ENCODE data around the gene ACLY. TPM values are rescaled to one million over a fixed set of nuclear protein-coding genes. Genes with fewer than 3 reads are reported as not detected.
A peak's percentile ranks its signal among the peaks of the same experiment; 100 is the strongest.
"Not testable (repeated sequence)": the region's sequence is repeated elsewhere in the genome, so short reads cannot be mapped to it uniquely, and the experiment has no call there.

ACLY gene
- total and polyA plus RNA-seq, 2 experiments from 2014 or later, result 89.2 to 96.3 TPM

GRCh38 chr17:41937970-41938954 lies 19.5 kb upstream of the ACLY start:
- DNase-seq (ENCODE audit: low read depth in 1 of 2, low spot score in 1 of 2), result no peak
- H3K27ac ChIP-seq, result no peak overlapping the region
- no peak for TF ChIP-seq CTCF (IDR thresholded peaks at IDR 0.05; ENCODE audit: low read depth, low read length)
- H3K9me3 ChIP-seq (ENCODE audit: low read depth), result no peaks in the 10 kb centered on the region
- H3K36me3 ChIP-seq, result peaks cover 2% of the 10 kb centered on the region
- peaks cover 8% of the 10 kb centered on the region for H3K4me1 ChIP-seq (ENCODE audit: low read depth)
- no peak overlapping the region for H3K4me3 ChIP-seq
- H3K27me3 ChIP-seq, result no peaks in the 10 kb centered on the region

- H3K27me3 ChIP-seq, result no peaks in the 10 kb centered on the region
- no peak for TF ChIP-seq CTCF (IDR thresholded peaks at IDR 0.05; ENCODE audit: low read depth, low read length)
- peaks cover 2% of the 10 kb centered on the region for H3K36me3 ChIP-seq
- peaks cover 8% of the 10 kb centered on the region for H3K4me1 ChIP-seq (ENCODE audit: low read depth)
- H3K27ac ChIP-seq, result no peak overlapping the region
- no peak for DNase-seq (ENCODE audit: low read depth in 1 of 2, low spot score in 1 of 2)
- no peak overlapping the region for H3K4me3 ChIP-seq
- no peaks in the 10 kb centered on the region for H3K9me3 ChIP-seq (ENCODE audit: low read depth)
Measured at GRCh38 chr17:41935641-41936040, 16.9 kb upstream of the ACLY start.

GRCh38 chr17:41932816-41933389 lies 14.2 kb upstream of the ACLY start:
- Histone ChIP-seq H3K4me3 (no peak overlapping the region), H3K4me1 (ENCODE audit: low read depth) (peaks cover 14% of the 10 kb centered on the region), H3K36me3 (peaks cover 2% of the 10 kb centered on the region), H3K27ac (no peak overlapping the region), H3K9me3 (ENCODE audit: low read depth) (no peaks in the 10 kb centered on the region), H3K27me3 (no peaks in the 10 kb centered on the region)
- no peak for DNase-seq (ENCODE audit: low read depth in 1 of 2, low spot score in 1 of 2)
- TF ChIP-seq CTCF (IDR thresholded peaks at IDR 0.05; ENCODE audit: low read depth, low read length), result no peak

GRCh38 chr17:41931715-41932114 lies 13.0 kb upstream of the ACLY start:
- H3K27ac ChIP-seq; DNase-seq (ENCODE audit: low read depth in 1 of 2, low spot score in 1 of 2); H3K36me3 ChIP-seq; H3K4me3 ChIP-seq; H3K27me3 ChIP-seq; H3K9me3 ChIP-seq (ENCODE audit: low read depth): not testable (repeated sequence)
- H3K4me1 ChIP-seq (ENCODE audit: low read depth), result peaks cover 14% of the 10 kb centered on the region

GRCh38 chr17:41930833-41931156 lies 12.0 kb upstream of the ACLY start:
- H3K9me3 ChIP-seq (ENCODE audit: low read depth); H3K27me3 ChIP-seq; H3K36me3 ChIP-seq; DNase-seq (ENCODE audit: low read depth in 1 of 2, low spot score in 1 of 2): not testable (repeated sequence)
- Histone ChIP-seq H3K27ac (peak overlapping the region; percentile 44), H3K4me3 (peak overlapping the region; percentile 62), H3K4me1 (ENCODE audit: low read depth) (peaks cover 14% of the 10 kb centered on the region)

GRCh38 chr17:41930009-41930832 lies 11.5 kb upstream of the ACLY start, which contains the start of gene ODAD4:
Gene ODAD4, plus strand, starts transcription at chr17:41930617. Its CDS starts 107 bp downstream, at chr17:41930724.
- H3K4me1 ChIP-seq (ENCODE audit: low read depth), result peaks cover 14% of the 10 kb centered on the region
- H3K4me3 ChIP-seq, result peak within 1 kb of the TSS; percentile 62
- peak within 1 kb of the TSS; percentile 85 for H3K27ac ChIP-seq
- no peaks in the 10 kb centered on the region for H3K27me3 ChIP-seq
- peak; percentile 98 to 99 for DNase-seq (ENCODE audit: low read depth in 1 of 2, low spot score in 1 of 2)
- no peaks in the 10 kb centered on the region for H3K9me3 ChIP-seq (ENCODE audit: low read depth)
- peak; percentile 57 for TF ChIP-seq CTCF (IDR thresholded peaks at IDR 0.05; ENCODE audit: low read depth, low read length)
- no peaks in the 10 kb centered on the region for H3K36me3 ChIP-seq
